ENCODE results near the gene DNM1L. TPM values are rescaled to one million over a fixed set of nuclear protein-coding genes. Genes with fewer than 3 reads are reported as not detected.

The DNM1L gene
- polyA plus RNA-seq, 1 of the 3 experiments (the other 2 are of a cell fraction), result 26.6 TPM

DNA sequence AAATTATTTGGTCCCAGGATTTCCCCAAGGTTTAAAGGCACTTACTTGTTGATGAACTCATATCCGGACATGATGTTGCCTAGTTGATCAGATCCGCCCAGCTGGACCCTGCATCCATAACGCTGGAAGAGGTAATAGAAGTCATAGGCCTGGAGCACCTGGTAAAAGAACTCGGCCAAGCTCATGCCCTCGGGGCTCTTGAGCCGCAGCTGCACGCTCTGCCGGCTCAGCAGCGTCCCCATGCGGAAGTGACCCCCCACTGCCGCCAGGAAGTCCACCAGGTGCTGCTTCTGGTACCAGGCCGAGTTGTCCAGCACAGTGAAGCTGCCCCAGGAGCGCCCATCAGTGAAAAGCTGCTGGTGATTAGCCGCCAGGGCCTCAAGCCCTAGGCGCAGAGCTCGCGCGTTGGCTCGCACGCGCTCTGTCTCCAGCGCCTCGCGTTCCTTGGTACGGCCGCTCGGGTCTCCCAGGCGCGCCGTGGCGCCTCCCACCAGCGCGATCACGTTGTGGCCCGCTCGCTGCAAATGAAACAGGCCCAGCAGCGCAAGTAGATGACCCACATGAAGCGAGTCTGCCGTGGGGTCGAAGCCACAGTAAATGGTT, 76.1 kb downstream of the DNM1L start:
- Histone ChIP-seq H3K79me2 (ENCODE audit: insufficient read depth) (peaks cover 29% of the 10 kb centered on the region), H3K4me1 (ENCODE audit: control insufficient read depth in 1 of 2, insufficient read depth in 2 of 2, low read depth in 1 of 2, low read length in 1 of 2) (peaks cover 9 to 12% of the 10 kb centered on the region in 2 experiments; a peak in 1 of 4 replicates), H3K27ac (ENCODE audit: low read depth in 2 of 2, low read length in 1 of 2) (peak overlapping the region; percentile 82 to 91), H3F3A (replicated peaks; ENCODE audit: insufficient read depth) (peaks cover 4% of the 10 kb centered on the region), H4K20me1 (ENCODE audit: insufficient read depth) (no peaks in the 10 kb centered on the region), H3K9me2 (no peaks in the 10 kb centered on the region), H3K4me2 (peak overlapping the region; percentile 87), H3K36me3 (replicated peaks in 1 of 2; ENCODE audit: control insufficient read depth in 1 of 2, insufficient read depth in 2 of 2, low read length in 1 of 2) (peaks cover 23 to 29% of the 10 kb centered on the region in 2 experiments), H2AFZ (ENCODE audit: low read depth) (peak overlapping the region; percentile 90), H3K9ac (peak overlapping the region; percentile 94), H3K27me3 (ENCODE audit: insufficient read depth) (no peaks in the 10 kb centered on the region), H3K9me3 (no peaks in the 10 kb centered on the region), H3K4me3 (ENCODE audit: low read depth in 2 of 2, low read length in 1 of 2) (peak overlapping the region; percentile 87 to 97)
- POLR2A ChIA-PET, result interaction anchor here (0.8 to 2.3 kb wide), 12 partner anchors 67 to 1267 kb away, joined by 3 to 10 read pairs (median 4); partner anchors contain the start of genes ALG10, DNM1L and PKP2
- 0% methylated on average over 4 of the region's 40 CpGs for WGBS (ENCODE audit: low lambda C conversion rate)
- DNase-seq, result peak; percentile 80
- CTCF ChIA-PET, result interaction anchor here (0.6 to 4.8 kb wide), 71 partner anchors 10 to 1595 kb away, joined by 3 to 150 read pairs (median 6); partner anchors contain the start of genes ALG10, DNM1L, FGD4 and PKP2
- TF ChIP-seq YY1 (IDR thresholded peaks at IDR 0.05; ENCODE audit: low read depth) (no peak), FOXJ3 (CRISPR knock-in tag; IDR thresholded peaks at IDR 0.05) (no peak), NFIC (IDR thresholded peaks at IDR 0.05; ENCODE audit: borderline replicate concordance) (no peak), MXI1 (IDR thresholded peaks at IDR 0.05; ENCODE audit: low read depth, low read length) (0 out of 2 replicates have a peak, but pooled peaks have one; percentile 30), GATA2 (CRISPR knock-in tag; IDR thresholded peaks at IDR 0.05) (no peak), POLR2AphosphoS5 (IDR thresholded peaks at IDR 0.05; ENCODE audit: low read depth, low read length) (no peak), RAD21 (IDR thresholded peaks at IDR 0.05; ENCODE audit: low read length) (peak; percentile 69), EZH2phosphoT487 (IDR thresholded peaks at IDR 0.05; ENCODE audit: borderline replicate concordance, low read depth) (no peak), ELF1 (IDR thresholded peaks at IDR 0.05) (peak; percentile 74), EP300 (IDR thresholded peaks at IDR 0.05; ENCODE audit: borderline replicate concordance in 1 of 2, low read depth in 1 of 2, low read length in 1 of 2) (no peak), SMC3 (IDR thresholded peaks at IDR 0.05; ENCODE audit: low read depth, low read length) (peak; percentile 44; the same call in 1 of the 2 replicates), TEAD4 (IDR thresholded peaks at IDR 0.05; ENCODE audit: borderline replicate concordance, insufficient read depth) (no peak), SIN3A (IDR thresholded peaks at IDR 0.05; ENCODE audit: borderline replicate concordance, low read depth, low read length) (0 out of 2 replicates have a peak, but pooled peaks have one; percentile 25), NRF1 (IDR thresholded peaks at IDR 0.05; ENCODE audit: low read depth, low read length) (no peak), RFX5 (IDR thresholded peaks at IDR 0.05; ENCODE audit: low read length) (no peak), GABPA (IDR thresholded peaks at IDR 0.05; ENCODE audit: low read depth) (peak; percentile 46), CHD2 (IDR thresholded peaks at IDR 0.05; ENCODE audit: low read length, partially characterized antibody) (peak; percentile 50)
- TF ChIP-seq, protein P1, sequence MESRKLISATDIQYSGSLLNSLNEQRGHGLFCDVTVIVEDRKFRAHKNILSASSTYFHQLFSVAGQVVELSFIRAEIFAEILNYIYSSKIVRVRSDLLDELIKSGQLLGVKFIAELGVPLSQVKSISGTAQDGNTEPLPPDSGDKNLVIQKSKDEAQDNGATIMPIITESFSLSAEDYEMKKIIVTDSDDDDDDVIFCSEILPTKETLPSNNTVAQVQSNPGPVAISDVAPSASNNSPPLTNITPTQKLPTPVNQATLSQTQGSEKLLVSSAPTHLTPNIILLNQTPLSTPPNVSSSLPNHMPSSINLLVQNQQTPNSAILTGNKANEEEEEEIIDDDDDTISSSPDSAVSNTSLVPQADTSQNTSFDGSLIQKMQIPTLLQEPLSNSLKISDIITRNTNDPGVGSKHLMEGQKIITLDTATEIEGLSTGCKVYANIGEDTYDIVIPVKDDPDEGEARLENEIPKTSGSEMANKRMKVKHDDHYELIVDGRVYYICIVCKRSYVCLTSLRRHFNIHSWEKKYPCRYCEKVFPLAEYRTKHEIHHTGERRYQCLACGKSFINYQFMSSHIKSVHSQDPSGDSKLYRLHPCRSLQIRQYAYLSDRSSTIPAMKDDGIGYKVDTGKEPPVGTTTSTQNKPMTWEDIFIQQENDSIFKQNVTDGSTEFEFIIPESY (IDR thresholded peaks at IDR 0.05; ENCODE audit: borderline replicate concordance, low read depth), result no peak
- TF ChIP-seq, protein P2, sequence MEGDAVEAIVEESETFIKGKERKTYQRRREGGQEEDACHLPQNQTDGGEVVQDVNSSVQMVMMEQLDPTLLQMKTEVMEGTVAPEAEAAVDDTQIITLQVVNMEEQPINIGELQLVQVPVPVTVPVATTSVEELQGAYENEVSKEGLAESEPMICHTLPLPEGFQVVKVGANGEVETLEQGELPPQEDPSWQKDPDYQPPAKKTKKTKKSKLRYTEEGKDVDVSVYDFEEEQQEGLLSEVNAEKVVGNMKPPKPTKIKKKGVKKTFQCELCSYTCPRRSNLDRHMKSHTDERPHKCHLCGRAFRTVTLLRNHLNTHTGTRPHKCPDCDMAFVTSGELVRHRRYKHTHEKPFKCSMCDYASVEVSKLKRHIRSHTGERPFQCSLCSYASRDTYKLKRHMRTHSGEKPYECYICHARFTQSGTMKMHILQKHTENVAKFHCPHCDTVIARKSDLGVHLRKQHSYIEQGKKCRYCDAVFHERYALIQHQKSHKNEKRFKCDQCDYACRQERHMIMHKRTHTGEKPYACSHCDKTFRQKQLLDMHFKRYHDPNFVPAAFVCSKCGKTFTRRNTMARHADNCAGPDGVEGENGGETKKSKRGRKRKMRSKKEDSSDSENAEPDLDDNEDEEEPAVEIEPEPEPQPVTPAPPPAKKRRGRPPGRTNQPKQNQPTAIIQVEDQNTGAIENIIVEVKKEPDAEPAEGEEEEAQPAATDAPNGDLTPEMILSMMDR (IDR thresholded peaks at IDR 0.05), result peak; percentile 73
- TF ChIP-seq, protein P3, sequence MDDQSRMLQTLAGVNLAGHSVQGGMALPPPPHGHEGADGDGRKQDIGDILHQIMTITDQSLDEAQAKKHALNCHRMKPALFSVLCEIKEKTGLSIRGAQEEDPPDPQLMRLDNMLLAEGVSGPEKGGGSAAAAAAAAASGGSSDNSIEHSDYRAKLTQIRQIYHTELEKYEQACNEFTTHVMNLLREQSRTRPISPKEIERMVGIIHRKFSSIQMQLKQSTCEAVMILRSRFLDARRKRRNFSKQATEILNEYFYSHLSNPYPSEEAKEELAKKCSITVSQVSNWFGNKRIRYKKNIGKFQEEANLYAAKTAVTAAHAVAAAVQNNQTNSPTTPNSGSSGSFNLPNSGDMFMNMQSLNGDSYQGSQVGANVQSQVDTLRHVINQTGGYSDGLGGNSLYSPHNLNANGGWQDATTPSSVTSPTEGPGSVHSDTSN (IDR thresholded peaks at IDR 0.05), result no peak
- TF ChIP-seq, protein P4, sequence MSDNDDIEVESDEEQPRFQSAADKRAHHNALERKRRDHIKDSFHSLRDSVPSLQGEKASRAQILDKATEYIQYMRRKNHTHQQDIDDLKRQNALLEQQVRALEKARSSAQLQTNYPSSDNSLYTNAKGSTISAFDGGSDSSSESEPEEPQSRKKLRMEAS (IDR thresholded peaks at IDR 0.05; ENCODE audit: low read depth), result peak; percentile 63; the same call in 1 of the 2 replicates
- TF ChIP-seq, protein P5, sequence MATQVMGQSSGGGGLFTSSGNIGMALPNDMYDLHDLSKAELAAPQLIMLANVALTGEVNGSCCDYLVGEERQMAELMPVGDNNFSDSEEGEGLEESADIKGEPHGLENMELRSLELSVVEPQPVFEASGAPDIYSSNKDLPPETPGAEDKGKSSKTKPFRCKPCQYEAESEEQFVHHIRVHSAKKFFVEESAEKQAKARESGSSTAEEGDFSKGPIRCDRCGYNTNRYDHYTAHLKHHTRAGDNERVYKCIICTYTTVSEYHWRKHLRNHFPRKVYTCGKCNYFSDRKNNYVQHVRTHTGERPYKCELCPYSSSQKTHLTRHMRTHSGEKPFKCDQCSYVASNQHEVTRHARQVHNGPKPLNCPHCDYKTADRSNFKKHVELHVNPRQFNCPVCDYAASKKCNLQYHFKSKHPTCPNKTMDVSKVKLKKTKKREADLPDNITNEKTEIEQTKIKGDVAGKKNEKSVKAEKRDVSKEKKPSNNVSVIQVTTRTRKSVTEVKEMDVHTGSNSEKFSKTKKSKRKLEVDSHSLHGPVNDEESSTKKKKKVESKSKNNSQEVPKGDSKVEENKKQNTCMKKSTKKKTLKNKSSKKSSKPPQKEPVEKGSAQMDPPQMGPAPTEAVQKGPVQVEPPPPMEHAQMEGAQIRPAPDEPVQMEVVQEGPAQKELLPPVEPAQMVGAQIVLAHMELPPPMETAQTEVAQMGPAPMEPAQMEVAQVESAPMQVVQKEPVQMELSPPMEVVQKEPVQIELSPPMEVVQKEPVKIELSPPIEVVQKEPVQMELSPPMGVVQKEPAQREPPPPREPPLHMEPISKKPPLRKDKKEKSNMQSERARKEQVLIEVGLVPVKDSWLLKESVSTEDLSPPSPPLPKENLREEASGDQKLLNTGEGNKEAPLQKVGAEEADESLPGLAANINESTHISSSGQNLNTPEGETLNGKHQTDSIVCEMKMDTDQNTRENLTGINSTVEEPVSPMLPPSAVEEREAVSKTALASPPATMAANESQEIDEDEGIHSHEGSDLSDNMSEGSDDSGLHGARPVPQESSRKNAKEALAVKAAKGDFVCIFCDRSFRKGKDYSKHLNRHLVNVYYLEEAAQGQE (IDR thresholded peaks at IDR 0.05; ENCODE audit: low read depth, low read length), result 0 out of 2 replicates have a peak, but pooled peaks have one; percentile 15

Data from SK-N-SH (cell line).